SHP77 treated with DMSO at 0.1 percent for 48 hours (cell line): ENCODE results near the gene OSBPL8.
"Not testable (repeated sequence)": the region's sequence is repeated elsewhere in the genome, so short reads cannot be mapped to it uniquely, and the experiment has no call there.

ENCODE experiments used
- DNase-seq: peaks from one replicate; lab custom pipeline; 2025; lab: John Stamatoyannopoulos, UW

Gene OSBPL8

DNA sequence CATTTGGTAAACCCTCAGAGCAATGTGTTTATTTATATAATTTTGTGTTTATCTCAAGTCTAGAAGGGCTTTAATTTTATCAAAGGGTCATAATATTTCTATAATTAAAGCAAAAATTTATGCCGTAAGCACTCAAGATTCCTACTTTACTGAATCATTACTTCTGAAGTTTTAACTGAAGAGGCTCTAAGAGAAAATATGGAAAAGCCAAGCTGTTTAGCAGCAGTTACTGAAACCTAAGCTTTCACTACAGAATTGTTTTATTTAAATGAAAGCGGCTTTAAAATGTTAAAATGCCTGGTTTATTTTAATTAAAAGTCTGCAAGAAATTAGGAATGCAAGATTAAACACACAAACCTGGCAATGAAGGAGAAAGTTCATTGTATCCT lies 137.4 kb downstream of the OSBPL8 start:
- DNase-seq: no peak

GRCh38 chr12:76421046-76421445 lies 138.5 kb downstream of the OSBPL8 start:
- DNase-seq: no peak

DNA sequence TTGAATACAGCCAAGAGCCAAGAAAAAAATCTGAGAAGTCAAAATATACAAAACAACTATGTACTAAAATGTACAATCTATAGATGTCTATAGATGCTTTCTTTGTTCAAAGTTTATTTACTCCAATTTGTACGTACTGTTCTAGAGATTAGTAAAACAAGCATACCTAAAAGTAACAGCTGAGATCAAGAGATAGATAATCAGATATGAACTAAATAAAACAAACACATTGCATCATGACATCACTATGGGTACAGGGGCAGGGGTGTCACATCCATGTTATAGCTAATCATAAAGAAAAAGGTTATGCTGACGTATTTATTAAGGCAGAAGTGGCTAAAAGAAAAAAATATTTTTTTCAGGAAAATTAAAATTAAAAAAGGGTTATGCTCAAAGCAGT lies 139.3 kb downstream of the OSBPL8 start:
- DNase-seq: no peak

DNA sequence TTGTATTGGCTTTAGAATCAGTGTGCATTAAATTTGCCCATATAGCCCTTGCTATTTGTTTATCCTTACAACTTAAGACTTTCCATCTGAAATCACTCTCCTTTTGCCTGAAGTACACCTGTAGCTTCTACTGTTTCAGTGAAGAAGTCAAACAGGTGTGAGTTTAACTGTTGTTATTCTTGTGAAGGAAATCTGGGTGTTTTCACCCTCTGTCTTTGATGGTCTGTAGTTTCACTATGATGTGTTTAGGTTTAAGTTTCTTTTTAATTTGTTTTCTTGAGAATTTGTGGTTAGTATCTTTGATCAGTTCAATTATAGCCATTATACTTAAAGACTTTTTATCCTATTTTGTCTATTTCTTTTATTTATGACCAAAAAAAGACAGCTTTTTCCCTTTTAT lies 142.5 kb downstream of the OSBPL8 start:
- no peak for DNase-seq

GRCh38 chr12:76413121-76413520 lies 146.4 kb downstream of the OSBPL8 start:
- DNase-seq: no peak

GRCh38 chr12:76410781-76411180 lies 148.8 kb downstream of the OSBPL8 start:
- no peak for DNase-seq

- DNase-seq: no peak
These were observed 149.2 kb downstream of the OSBPL8 start for GRCh38 chr12:76410371-76410770.

DNA sequence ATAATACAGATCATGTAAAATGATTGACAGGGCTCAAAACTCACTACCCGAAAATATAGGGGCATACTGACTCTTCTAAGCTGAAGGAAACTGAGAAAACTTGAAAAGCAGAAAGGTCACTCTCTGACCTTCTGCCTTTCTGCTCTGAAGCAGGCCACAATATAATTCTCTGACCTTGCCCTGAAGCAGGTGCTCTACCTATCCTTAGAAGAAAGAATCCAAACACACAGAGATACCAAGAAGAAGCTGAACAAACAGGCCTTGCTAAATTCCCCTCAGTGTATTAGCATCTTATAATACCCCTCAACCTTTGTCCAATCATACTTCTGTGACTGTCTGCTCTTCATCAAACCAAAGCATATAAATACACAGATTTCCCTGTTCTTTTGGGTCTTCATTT lies 150.5 kb downstream of the OSBPL8 start:
- DNase-seq: no peak

DNA sequence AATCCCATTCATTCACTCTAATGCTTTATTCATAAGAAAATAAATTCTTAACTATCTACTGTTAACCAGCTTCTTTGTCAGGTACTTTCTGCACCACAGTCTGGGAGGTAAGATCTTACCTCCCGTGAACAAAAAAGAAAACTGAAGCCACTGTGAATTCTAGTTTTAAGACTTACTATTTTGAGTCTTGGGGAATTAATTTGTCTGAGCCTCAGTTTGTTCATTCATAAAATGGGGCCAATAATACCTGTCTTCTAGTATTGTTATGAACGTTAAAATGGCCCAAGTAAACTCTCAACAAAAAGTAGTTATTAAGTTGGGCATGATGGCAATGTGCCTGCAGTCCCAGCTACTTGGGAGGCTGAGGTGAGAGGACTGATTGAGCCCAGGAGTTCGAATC lies 151.9 kb downstream of the OSBPL8 start:
- DNase-seq: no peak

GRCh38 chr12:76402259-76402658 lies 157.3 kb downstream of the OSBPL8 start:
- no peak for DNase-seq

- no peak for DNase-seq
These were observed 159.4 kb downstream of the OSBPL8 start for GRCh38 chr12:76400136-76400535.

DNA sequence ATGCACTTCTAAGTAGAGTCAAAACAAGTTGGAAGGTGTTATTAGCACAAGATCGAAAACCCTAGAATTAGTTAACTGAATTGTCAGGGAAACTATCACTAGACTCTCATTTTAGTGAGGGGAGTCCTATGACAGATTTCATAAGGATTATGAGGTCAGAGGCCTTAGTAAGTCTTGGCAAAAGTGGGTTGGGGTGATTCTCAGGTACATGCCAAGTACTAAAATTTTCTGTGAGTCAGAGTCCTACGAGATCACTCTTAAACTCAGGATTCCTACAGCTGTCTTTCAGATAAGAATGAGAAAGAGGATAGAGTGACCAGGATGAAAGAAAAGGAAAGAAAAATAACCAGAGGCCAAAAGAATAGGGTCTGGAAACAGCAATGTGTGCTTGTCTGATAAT lies 160.5 kb downstream of the OSBPL8 start:
- DNase-seq: no peak

DNA sequence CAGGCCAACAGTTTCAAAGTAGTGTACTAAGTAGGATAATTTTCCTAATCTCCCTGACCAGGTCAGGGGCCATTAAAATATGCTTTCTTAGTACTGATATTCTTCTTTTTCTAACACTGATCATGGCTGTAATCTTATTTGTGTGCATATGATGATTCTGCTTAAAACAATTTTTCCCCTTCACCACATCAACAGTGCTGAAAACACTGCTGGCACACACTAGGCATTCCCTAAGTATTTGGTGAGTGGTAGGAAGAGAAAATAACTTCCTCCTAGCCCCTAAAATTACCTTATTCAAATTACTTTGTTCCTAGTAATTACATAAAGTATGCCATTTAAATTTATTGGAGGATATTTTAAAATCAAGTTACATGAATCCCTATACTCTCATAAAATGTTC lies 161.5 kb downstream of the OSBPL8 start:
- DNase-seq: no peak

- no peak for DNase-seq
These were observed 168.1 kb downstream of the OSBPL8 start for GRCh38 chr12:76391461-76391860.

GRCh38 chr12:76387614-76388013 lies 172.0 kb downstream of the OSBPL8 start:
- DNase-seq: no peak

- DNase-seq: no peak
These were observed 175.0 kb downstream of the OSBPL8 start for GRCh38 chr12:76384560-76384959.

- DNase-seq: no peak
These were observed 175.6 kb downstream of the OSBPL8 start for GRCh38 chr12:76383988-76384387.

DNA sequence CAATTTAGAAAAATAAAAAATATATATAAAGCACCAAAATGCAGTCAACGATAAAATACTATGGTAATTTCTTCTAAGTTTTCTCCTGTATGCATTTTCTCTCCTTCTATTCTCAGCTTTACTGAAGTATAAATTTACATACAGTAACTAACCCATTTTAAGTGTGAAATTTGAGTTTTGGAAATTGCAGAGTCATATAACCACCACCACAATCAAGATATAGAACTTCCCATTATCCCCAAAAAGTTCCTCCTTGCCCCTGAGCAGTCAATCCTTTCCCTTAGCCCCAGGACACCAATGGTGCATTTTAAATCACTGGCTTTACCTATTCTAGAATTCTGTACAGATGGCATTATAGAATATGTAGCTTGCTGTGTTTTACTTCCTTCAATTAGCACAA lies 180.3 kb downstream of the OSBPL8 start:
- DNase-seq: no peak

DNA sequence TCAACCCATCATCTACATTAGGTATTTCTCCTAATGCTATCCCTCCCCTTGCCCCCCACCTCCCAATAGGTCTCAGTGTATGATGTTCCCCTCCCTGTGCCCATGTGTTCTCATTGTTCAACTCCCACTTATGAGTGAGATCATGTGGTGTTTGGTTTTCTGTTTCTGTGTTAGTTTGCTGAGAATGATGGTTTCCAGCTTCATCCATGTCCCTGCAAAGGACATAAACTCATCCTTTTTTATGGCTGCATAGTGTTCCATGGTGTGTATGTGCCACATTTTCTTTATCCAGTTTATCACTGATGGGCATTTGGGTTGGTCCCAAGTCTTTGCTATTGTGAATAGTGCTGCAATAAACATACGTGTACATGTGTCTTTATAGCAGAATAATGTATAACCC lies 182.7 kb downstream of the OSBPL8 start:
- not testable (repeated sequence) for DNase-seq

GRCh38 chr12:76375939-76376338 lies 183.6 kb downstream of the OSBPL8 start:
- no peak for DNase-seq

DNA sequence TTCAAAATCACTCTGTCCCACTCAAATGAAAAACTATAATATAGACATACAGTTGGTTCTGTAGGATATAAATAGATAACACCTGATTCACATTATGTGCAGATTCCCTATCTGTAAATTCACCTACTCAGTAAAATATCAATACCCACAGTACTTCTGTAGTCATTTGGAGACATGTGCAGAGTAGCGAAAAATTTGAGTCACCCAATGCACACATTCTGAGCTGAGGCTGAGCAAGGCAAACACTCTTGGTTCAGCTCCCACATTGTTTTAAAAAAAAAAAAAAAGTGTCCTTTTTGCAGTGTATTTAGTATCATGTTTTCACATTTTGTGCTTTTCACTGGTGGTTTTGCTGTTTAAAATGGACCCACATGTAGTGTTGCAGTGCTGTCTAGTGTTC lies 184.1 kb downstream of the OSBPL8 start:
- no peak for DNase-seq

DNA sequence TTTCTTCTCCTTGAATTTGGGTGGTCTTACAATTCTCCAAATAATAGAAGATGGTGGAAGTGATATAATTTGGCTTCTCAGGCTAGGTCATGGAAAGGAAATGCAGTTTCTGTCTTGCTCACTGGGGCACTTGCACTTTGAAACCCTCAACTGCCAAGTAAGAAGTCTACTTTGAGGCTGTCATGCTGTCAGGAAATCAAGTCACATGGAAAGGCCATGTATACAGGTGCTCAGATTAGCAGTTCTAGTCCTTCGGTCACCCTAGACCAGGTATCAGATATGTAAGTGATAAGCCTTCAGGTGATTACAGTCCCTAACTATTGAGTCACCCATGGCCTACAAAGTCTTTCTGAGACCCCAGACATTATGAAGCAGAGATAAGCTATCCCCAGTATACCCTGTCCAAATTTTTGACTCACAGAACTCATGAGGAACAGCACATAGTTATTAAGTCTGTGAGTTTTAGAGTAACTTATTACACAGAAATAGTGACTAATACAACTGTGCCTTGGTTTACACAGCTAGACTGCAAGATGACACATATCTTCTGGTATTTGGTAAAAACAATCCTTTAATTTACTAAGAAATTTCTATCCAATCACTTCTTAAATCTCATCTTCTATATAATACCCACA lies 185.1 kb downstream of the OSBPL8 start:
- DNase-seq: no peak

GRCh38 chr12:76368230-76368629 lies 191.3 kb downstream of the OSBPL8 start:
- DNase-seq: no peak

GRCh38 chr12:76366163-76366562 lies 193.4 kb downstream of the OSBPL8 start:
- no peak for DNase-seq

DNA sequence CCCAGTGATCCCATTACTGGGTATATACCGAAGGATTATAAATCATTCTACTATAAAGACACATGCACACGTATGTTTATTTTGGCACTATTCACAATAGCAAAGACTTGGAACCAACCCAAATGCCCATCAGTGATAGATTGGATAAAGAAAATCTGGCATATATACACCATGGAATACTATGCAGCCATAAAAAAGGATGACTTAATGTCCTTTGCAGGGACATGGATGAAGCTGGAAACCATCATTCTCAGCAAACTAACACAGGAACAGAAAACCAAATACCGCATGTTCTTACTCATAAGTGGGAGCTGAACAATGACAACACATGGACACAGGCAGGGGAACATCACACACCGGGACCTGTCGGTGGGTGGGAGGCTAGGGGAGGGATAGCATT lies 195.4 kb downstream of the OSBPL8 start:
- DNase-seq: not testable (repeated sequence)
